ENCODE results near the gene ADAMTS12.

DNA sequence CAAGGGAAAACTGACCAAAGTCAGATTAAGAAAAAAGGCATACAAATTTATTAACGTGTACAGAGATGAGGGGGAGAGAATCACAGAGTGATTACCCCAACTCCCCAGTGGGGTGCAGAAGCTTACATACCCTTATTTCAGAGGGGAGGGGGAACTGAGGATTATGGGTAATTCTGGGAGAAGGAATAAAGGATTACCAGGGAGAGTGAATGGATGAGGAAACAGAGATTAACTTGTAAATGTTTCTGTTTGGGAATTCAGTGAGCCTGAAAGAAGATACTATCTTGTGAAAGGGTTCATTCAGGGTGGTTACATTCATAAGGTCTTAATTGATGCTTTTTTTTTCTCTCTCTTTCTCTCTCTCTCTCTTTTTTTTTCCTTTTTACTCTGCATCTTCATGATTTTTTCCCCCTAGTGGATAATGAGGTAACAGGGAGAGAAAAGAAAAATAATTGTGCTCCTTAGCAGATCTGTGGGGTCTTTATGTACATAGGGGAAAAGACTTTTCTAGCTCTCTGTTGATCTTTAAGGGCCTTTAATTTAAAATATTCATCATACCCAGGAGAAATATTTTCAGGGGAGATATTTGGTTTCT, 401.6 kb downstream of the ADAMTS12 start:
- no peak for TF ChIP-seq EZH2 (IDR thresholded peaks at IDR 0.05; ENCODE audit: insufficient read depth, poor library complexity, severe bottlenecking)
- TF ChIP-seq EZH2phosphoT487 (IDR thresholded peaks at IDR 0.05; ENCODE audit: insufficient read depth, low read depth): no peak

Data from GM23248 (cell line).